Diencephalon (tissue), 1 donor: ENCODE measurements around the gene PRKD3. TPM values are rescaled to one million over a fixed set of nuclear protein-coding genes. Genes with fewer than 3 reads are reported as not detected.

ENCODE experiments used
- small RNA-seq: library from RNA; depleted of rRNA; stranded (forward); fragments of <200 nt; gene quantifications from one replicate; pipeline ENCODE3, GENCODE V24; 2014
- total RNA-seq: library from RNA; depleted of rRNA; stranded (reverse); fragments of >200 nt; gene quantifications from one replicate; pipeline ENCODE4 v1.2.3, GENCODE V29; 2014

PRKD3 gene
- total RNA-seq: 36.4 TPM

DNA sequence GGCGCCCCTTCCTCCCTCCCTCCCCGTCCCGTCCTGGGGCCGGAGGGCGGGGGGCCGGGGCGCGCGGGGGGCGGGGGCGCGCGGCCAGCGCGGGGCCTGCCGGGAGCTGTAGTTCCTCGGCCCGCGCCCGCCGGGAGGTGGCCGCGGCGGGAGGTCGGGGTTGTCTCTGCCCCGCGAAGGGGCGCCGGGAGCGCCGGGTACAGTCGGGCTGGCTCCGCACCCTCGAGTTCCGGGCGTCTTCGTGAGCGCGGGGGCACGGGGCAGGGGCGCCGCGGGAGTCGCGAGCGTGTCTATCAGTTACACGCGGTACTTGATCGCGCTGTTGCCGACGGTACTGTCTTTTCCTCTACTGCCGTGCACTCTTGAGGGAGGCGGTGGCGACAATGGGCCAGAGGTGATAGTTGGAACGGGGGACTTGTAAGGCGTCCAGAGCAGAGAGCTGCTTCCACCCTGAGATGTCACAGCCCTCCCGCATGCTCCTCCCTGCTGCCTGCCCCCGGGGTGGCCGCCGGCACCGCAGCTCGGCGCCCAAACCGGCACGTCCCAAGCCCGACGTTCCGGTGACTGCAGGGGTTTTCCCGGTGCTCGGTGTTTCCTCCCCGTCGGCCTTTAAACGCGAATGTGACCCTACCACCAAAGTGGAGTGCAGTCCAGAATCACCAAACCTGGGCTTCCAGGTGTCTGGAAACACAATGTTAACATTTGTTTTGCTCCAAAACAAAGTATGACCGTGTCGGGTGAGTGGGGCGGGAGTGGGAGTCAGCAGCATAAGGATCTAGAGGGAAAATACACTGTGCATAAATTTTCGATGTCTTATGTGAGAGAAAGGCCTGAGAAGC is at the start of gene PRKD3:
Gene PRKD3, minus strand, starts transcription at position 48 of the 839 bp plus-strand sequence. CDS start 8,309 bp downstream, outside the sequence.

DNA sequence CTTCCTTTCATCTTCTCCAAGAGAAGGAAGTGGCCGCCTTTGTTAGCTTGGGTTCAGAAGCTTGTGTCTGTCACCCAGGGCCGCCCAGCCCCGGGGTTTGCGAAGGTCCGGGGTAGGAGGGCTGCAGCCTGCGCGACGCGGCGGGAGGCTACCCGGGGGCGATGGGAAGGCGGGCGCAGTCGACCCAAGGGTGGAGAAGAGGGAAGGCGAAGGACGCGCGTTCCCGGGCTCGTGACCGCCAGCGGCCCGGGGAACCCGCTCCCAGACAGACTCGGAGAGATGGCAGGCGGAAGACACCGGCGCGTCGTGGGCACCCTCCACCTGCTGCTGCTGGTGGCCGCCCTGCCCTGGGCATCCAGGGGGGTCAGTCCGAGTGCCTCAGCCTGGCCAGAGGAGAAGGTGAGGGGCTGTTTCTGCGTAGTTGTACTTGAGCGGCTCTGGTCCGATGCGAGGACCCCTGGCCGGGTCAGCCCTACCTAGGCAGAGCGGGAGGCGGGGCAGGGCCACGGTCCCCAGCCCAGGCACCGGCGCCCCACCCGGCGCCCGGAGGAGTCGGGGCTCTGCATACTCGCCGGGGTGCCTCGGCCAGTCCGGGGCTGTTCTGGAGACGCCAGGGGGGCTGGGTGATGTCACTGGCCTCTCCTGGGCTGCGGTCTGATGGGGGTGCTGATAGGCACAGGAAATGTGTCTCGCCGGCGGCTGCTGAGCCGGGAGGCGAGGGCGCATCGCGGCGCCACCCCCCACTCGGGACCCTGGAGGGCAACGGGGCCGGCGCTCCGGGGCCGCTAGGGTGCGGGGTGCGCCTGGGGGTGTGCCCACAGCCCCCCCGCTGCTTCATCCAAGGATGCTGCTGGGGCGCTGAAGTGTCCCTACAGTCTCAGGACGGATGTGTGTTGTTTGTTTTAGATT is 20.1 kb upstream of the PRKD3 start, which contains the start of gene QPCT:
Gene QPCT, plus strand, starts transcription at position 178 of the 909 bp plus-strand sequence. Its CDS starts 102 bp downstream, at position 280.

Small RNA genes within 50 kb of the gene (small RNA-seq; reads per million reads assigned to genes)
- gene RNU6-939P: not detected

Other genes with a start within 250 kb of the PRKD3 start
- 93.2 TPM for gene HEATR5B, start 240.5 kb downstream of the PRKD3 start, total RNA-seq
- 21.5 TPM for gene GPATCH11, start 240.3 kb downstream of the PRKD3 start, total RNA-seq
- 76.4 TPM for gene EIF2AK2, start 167.9 kb downstream of the PRKD3 start, total RNA-seq
- gene SULT6B1, start 136.2 kb downstream of the PRKD3 start, total RNA-seq: not detected
- gene CEBPZOS, start 128.3 kb downstream of the PRKD3 start, total RNA-seq: 21.9 TPM
- 52.8 TPM for gene CEBPZ, start 93.2 kb downstream of the PRKD3 start, total RNA-seq
- 29.8 TPM for gene NDUFAF7, start 93.2 kb downstream of the PRKD3 start, total RNA-seq
- 41.8 TPM for gene QPCT, start 19.8 kb upstream of the PRKD3 start, total RNA-seq